Right renal pelvis (tissue), 4 donors: ENCODE results near the gene PERCC1. TPM values are rescaled to one million over a fixed set of nuclear protein-coding genes. Genes with fewer than 3 reads are reported as not detected.

Experiments
- DNase-seq, 4 donors: peaks; one replicate each; pipeline ENCODE4 v3.0.0-alpha.2; 2013; ENCODE audit warnings: low read depth in 4 of 4, low spot score in 3 of 4, missing footprints in 1 of 4
- polyA plus RNA-seq, 4 donors: library from polyadenylated mRNA; unstranded; fragments of 120-200 nt; gene quantifications; one replicate each; pipeline ENCODE4 v1.2.1, GENCODE V29; 2013; ENCODE audit not compliant: insufficient read length in 4 of 4

Gene PERCC1
- polyA plus RNA-seq, 4 donors = 0.26 TPM; not detected in 3

DNA sequence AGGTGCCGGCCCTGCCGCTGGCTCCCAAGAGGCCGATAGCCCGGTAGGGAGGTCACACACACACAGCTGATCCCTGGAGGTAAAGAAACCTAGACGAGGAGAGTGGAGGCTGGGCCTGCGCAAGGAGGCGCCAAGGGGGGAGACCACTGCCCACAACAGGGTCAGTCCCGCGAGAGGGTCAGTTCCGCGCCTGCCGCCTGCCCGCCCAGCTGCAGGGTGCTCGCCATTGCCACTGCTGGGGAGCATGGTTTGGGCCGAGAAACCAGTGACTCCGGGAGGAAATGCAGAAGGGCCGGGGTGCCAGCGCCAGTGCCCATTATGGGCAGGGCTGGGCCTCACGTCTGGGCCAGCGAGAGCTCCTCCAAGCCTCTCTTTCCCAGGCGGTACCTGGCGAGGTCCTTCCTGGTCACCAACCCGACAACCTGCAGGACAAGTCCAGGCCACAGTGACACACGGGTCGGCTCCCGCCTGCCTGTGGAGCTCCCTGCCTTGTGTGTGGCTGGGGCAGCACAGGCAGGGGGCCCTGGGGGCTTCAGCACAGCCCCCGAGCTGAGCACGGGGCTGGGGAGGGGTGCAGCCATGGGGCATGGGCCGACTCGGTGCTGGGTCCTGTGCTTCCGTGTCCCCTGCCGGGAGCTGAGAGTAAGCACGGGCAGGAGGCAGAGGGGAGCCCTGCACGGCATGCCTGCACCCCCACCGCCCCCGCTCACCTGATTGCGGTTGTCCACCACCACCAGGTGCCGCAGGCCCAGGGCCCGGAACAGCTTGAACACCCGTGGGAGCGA lies 15.6 kb downstream of the PERCC1 start:
- no peak for DNase-seq

DNA sequence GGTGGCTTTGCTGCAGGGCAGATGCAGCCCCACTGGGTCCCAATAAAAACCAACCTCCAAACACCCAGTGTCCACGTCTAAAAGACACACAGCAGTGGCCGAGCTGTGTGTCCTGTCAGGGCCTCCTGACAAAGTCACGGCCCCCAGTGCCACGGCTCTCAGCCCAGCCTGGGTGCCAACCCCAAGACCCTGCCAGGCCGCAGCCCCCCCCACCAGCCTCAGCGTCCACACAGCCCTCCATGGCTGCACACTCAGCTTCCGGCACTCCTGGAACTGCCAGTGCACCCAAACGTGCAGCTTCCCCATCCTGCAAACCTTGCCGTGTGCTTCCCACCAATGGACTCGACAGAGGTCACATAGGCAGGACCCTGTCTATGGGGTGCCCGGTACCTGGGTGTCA lies 17.1 kb downstream of the PERCC1 start:
- DNase-seq = no peak

DNA sequence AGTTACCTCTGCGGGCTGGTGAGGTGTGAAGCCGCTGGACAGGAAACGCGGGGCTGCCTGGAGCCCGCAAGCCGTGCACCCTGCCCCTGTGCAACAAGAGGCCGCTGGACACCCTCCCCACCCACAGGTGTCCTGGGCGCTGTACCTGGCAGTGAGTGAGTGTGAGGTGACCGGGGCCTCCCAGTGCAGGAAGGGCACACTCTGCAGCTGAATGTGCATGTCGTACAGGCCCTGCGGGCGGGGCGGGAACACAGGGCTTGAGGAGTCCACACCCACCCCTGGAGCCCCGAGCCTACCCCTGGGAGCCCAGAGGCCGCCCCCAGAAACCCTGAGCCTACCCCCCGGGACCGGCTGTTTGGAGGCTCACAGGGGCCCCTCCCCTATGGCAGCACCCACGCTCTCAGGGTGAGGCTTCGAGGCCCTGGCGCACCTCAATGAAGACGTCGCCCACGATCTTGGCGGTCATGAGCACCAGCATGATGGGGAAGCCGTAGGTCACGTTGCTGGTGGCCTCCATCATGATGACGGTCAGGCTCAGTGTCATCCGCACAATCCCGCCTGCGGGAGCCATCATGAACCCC lies 17.7 kb downstream of the PERCC1 start:
- no peak for DNase-seq

DNA sequence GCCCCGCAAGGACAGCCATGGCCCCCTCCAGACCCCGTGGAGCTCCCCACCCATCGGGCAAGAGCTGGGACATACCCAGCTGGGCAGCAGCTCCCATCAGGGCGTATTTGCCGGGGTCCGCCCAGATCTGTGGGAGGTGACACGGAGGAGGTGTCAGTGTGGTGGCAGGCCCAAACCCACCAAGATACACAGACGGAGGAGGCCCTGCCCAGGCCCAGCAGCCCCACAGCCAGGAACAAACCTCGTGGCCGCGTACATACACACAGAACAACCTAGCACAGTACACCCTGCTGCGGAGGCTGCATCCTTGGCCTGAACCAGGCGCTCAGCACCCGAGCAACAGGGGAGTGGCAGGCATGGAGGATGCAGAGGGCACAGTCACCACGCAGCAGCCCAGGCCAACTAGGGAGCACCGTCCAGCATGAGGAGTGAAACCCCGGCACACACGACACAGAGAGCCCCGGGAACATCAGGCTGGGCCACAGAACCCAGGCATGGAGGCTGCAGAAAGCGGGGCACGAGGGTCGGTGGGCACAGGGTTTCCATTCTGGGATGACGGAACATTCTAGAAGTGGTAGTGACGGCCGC lies 18.4 kb downstream of the PERCC1 start:
- no peak for DNase-seq

DNA sequence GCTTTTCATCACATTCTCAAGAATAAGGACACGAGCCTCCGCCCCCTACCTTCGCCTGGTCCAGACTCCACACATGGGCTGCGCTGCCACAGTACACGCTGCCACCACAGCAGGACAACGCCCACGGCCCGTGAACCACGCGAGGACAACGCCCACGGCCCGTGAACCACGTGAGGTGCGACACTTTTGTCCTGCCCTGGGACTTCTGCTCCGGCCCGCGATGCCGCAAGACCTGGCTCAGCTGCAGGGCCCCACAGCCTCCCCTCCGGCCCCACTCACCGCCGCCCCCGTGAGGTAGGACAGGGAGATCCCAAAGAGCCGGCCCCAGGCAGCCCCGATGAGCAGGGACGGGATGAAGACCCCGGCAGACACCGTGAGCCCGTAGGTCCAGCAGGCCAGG lies 19.3 kb downstream of the PERCC1 start:
- DNase-seq = no peak

DNA sequence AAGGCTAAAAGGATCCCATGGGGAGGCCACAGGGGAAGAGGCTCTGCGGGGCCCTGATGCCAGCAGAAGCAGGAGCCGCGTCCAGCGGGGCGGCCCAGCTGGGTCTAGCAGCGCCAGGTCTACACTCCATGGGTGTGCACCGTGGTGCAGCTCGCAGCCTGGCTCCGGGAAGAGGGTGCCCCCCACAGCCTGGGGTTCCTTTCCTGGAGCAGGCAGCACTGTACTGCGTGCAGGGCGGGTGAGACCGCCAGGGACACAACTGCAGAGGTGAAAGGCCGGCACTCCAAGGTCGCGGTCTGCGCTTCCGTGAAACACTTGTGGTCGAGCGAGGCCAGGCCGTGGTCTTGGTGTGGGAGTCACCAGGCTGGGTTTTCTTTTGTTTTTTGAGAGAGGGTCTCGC lies 20.0 kb downstream of the PERCC1 start:
- DNase-seq = no peak

DNA sequence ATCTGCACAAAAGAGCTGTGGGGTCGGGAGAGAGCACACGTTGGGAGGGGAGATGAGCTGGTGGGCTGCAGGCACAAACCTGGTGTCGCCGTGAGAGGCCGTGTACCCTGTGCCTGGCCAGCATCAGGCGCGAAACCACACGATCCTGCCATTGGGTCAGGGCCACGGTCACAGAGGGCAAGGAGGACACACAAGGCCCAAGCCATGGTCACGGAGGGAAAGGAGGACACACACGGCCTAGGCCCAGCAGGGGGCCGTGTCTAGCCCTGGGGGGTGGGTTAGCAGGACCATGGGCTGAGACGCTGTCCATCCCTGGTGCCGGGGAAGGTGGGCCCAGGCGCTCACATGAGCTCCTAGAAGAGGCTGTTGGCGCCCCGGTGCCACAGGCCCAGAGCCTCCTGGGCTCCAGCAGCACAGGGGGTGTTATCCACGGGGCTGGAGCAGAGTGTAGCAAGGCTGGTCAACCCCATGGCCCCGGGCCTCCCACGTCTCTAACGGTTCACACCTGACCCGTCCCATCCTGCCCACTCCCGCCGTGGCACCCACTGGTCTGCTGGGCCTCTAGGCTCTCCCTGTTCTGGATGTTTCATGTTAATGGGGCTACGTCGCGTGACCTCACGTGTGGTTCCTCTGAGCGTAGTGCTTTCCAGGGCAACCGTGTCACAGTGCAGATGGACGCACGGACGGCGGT lies 21.0 kb downstream of the PERCC1 start:
- DNase-seq = no peak

DNA sequence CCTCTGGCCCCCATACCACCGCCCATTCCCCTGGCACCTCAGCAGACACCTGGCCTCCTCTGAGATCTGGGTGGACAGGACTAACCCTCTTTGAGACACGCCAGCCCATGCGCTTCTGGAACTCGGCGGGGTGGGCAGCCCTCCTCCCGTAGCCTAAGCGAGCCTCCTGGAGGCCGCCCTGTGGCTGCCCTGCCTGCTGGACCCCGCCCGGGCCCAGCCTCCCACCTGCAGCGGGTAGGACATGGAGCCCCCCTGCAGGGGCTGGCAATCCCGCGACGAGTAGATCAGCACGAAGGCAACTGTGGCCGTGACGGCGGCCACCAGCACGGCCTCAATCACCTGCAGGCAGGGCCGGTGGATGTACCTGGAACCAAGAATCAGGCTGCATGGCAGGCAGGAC lies 21.7 kb downstream of the PERCC1 start:
- DNase-seq = no peak

DNA sequence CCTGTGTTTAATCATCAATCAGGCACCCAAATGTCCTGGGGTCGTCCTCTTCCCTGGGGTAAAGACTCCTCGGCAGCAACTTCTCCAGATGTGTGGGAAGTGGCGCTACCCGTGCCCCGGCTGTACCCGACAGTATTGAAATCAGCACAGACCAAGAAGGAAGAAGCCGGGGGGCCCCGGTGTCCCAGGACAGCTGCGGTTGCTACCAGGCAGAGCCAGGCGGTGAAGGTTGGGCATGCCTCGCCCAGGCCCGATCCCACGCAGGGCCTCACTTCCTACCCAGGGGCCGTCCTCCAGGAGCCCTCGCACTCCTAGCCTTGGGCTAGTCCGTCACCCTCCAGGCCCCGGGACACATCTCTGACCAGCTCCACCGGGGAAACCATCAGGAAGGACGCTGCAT lies 22.4 kb downstream of the PERCC1 start:
- DNase-seq = no peak

DNA sequence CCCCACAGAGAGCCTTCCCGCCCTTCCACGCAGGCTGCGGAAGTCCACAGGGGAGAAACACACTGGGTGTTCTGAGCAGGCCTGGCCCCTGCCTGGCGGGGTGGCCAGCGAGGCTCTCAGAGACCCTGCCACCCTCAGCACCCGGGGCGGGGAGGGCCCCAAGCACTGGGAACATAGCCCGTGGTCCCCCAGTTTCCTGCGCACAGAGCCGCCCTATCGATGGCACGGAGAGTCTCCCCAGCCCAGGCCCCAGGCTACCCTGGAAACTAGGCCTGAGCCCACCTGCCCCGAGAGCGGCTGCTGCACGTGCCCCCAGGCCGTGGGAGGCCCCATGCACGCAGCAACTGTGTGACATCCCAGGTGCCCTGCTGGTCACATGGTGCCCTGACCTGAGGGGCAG lies 23.7 kb downstream of the PERCC1 start:
- DNase-seq = no peak

DNA sequence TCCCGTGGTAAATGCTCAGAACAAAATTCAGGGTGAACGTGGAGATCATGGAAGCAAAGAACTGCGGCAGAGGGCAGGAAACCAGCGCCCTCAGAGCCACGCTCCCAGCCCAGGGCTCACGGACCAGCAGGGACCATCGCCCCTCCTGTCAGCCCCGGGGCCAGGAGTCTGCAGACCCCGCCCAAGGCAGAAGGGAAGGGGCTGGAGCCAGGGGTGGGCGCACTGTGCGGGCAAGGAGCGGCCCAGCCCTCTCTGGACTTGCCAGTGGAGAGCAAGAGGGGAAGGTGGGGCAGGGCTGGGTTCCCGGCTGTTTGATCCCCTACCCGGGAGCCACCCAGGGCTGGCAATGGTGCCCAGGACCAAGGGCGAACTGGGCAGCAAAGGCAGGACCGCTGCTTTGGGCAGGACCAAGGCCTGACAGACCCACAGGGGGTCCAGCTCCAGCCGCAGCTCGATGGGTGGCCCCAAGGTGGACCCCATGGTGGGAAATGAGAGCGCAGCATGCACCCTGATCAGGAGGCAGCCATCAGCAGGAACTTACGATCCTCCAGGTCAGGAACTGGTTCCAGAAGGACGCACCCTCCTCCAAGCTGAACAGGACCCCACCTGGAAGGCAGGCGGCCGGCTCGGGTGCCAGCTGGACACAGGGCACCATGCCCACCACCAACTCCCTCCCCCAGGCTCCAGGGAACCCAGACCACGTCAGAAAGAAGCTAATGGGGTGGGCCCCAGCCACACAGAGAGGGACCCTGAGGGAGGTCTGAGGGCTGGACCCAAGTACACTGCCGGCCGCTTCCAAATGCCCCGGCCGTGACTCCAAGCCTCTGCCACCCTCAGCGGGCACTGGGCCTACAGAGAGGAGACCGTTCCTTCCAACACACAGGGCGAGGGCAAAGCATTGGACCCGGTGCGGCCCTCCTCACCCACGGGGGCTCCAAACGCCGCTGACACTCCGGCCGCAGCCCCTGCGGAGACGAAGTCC lies 24.6 kb downstream of the PERCC1 start:
- no peak for DNase-seq

DNA sequence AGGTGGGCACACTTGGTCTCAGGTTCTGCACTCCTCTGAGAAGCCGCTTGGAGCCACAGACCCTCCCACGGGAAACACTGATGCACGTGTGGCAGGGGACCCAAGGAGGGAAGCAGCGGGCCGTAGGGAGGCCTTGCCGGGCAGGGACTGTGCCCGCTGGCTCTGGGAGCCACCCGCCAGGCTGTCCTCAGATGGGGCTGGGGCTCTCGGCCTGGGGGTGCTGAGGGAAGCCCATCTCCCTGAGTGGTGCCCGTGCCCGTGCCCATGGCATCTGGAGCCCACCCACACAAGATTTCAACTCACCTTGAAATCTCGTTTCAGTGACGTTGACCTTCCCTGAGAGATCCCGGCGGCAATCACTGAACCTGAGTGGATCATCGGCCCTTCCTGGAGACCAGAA lies 26.1 kb downstream of the PERCC1 start:
- no peak for DNase-seq

DNA sequence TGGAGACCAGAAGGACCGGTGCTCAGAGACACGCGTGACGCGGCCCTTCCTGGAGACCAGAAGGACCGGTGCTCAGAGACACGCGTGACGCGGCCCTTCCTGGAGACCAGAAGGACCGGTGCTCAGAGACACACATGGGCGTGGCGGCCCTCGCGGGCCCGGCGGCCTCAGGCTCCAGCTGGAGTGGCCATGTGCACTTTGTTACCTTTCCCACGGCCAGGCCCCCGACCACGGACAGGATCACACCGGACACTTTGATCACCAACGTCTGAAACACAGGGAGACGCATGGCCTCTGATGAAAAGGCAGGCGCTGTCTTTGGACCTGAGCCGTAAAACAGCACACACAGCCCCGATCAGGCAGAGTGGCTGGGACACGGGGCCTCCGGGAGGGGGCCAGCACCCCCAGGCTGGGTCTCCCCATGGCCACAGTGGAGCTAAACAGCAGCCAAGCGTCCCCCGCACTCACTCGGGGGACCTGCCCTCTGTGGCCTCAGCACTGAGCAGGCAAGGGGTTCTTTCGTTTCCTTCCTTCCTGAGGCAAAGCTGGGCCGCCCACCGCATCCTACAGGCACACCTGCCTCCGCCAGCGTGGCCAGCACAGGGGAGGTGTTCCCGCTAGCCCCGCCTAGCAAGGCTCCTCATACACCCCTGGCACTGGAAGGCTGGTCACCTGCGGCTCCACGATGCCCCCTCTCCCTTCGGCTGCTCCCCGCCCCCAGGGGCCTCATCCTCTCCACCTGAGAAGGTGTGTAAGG lies 26.8 kb downstream of the PERCC1 start:
- DNase-seq = no peak

DNA sequence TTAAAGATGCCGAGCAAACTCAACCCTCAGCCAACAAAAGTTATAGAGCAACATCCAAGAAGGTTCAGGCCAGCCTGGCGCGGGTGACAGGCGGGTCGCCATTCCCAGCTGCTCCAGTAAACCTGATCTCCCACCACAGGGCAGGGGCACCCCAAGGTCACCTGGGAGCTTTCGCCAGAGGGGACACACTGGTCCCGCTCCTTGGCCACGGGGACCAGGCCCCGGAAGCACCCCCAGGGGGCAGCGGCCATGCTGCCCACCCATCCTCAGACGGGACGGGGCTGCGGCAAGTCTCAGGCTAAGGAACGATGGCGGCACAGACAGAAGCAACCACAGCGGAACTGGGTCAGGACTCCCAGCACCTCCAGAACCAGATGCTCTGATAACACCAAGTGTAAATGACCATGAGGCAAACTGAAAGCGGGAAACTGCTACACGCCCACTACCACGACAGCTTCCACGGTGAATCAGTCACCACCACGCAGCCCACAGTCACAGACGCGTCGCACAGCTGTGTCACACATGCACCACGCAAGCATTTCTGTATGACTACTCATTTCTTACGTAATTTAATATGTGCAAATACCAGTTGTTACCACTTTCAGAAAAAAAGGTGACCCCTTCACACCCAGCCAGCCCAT lies 27.6 kb downstream of the PERCC1 start:
- no peak for DNase-seq

DNA sequence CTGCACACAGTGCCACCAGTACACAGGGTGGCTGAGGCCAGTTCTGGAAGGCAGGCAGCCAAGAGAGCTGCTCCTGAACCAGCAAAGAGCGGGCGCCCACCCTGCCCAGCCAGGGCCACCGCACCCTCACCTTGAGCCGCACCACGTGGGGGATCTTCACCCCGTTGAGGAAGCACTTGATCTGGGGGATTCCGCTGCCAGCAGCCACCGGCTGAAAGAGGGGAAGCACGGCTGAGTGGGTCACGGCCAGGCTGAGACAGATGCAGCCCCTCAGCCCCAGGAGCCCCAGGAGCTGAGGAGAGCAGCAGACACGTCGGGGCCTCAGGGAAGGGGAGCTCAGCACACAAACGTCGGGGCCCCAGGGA lies 28.1 kb downstream of the PERCC1 start:
- DNase-seq = no peak

DNA sequence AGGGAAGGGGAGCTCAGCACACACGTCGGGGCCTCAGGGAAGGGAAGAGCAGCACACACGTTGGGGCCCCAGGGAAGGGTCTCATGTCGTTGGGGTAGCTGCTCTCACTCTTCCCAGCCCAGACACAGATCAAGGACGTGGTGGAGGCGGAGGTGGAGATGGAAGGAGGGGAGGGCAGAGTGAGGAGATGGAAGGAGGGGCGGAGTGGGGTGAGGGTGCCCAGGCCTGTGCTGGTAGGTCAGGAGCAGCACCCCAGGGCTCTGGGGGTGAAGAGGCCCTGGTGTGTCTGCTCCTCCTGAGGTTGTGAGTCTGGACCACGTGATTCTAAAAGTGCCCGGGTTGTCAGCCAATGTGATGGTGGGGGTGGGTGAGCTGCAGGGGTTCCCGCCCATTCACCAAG lies 29.1 kb downstream of the PERCC1 start:
- no peak for DNase-seq

DNA sequence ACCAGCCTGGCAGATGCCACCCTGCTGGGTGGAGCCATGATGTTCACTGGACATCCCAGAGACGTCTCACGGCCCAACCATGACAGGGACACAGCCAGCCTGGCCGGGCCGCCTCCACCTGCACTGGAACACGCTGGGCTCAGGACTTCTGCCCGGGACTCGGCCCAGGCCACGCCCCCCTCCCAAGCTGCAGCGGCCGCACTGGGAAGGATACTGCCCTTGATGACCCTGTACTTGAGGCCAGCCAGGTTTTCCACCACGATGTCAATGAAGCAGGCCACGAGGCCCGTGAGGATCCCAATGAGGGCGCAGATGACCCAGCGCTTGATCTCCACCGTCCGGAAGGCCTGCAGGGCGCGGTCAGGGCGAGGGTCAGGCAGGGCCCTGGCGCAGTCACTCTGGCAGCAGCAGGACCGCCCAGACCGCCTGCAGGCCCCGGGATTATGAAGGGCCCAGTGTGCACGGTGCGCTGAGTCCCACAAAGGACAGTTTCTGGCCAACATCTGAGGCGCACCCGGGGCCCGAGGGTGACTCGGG lies 29.8 kb downstream of the PERCC1 start:
- DNase-seq = no peak

DNA sequence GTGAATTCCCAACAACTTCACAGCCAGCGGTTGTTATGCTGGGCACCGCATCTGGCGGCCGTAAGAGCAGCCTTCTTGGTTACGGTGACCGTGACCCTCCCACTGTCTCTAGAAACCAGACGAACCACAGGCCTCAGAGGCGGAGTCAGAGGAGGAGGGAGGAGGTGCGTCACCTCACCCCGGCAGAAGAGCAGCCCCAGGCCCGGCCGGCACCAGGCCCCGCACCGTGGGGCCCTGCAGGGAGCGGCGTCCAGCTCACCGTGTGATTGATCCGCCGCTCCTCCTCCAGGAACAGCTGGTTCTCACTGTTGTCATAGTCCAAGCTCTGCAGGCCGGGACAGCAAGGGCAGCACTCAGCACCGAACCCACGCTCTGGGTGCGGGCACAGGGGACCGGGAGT lies 30.3 kb downstream of the PERCC1 start:
- no peak for DNase-seq
